ENCODE results near the gene HOXB1. TPM values are rescaled to one million over a fixed set of nuclear protein-coding genes. Genes with fewer than 3 reads are reported as not detected.

HOXB1 gene
- total RNA-seq, 1 experiment from 2014 or later: not detected

- peak; percentile 73 for DNase-seq (ENCODE audit: low spot score)
Observed at GRCh38 chr17:48555258-48556228, 24.7 kb upstream of the HOXB1 start.

DNA sequence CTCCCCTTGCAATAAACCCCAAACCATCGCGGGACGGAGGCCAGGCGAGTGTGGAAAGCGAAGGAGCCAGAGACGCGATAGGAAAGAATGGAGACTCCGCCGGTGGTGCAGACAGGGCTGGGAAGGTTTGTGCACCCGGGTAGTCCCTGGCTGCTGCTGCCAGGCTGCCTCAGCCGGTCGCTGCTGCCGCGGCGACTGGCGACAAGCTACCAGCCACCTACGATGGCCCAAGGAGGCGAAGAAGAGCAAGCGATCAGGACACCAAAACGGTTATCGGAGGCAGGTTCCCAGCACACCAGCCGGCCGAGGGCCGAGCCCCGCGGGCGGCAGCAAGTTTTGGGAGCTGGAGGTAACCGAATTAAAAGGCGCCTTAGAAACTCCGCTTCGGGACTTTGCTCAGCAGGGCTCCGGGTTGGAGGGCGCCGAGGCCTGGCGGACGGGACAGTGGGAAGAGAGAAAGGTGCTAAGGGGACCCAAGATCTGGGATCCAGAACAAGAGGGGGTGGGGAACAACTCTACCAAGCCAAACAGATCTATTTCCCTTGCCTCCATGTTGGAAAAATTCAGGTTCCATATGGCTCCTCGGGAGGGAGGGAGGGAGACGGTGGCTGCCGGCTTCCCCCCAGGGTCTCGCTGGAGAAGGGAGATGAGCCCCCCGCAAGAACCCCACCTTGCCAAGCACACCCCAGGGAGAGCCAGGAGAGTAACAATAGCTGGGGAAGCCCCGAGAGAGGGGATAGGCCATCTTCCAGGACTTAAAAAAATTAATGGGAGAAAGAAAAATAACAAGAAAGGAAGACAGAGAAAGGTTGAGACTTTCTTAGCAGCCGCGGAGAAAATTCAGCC lies 23.8 kb upstream of the HOXB1 start:
- no peak for DNase-seq (ENCODE audit: low spot score)

DNA sequence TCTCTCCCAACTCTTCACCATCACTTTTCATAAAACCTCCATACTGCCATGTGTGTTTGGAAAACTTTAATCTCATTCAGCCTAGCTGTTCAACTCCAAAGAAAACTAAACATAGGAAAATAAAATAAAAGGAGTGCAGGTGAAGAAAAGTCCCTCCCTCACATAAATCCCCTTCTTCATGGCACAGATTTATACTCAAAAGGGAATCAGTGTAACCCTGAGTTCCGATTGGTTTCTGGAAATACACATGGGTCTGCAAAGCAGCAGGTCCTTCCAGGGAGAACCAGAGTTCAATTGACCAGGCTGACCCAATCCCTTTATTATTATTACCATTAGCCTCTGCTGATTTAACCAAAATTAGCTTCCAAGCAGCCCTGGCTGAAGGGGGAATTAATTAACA lies 23.0 kb upstream of the HOXB1 start:
- no peak for DNase-seq (ENCODE audit: low spot score)

DNA sequence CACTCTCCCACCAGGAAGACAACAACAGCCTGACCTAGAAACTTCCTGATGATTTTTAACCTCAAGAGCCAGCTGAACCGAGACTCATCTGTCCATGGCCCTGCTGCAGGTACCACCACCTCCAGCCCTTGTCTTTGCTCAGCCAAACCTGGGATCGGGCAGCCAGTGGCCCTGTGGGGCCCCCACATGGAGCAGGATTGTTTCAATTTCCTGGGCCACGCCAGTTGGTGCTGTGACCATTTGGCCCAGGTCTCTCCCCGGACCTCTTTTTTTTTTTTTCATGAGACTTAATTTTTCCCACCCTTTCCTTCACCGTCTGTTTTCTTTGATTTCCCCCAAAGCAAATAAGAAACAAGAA lies 22.4 kb upstream of the HOXB1 start:
- DNase-seq (ENCODE audit: low spot score): no peak

DNA sequence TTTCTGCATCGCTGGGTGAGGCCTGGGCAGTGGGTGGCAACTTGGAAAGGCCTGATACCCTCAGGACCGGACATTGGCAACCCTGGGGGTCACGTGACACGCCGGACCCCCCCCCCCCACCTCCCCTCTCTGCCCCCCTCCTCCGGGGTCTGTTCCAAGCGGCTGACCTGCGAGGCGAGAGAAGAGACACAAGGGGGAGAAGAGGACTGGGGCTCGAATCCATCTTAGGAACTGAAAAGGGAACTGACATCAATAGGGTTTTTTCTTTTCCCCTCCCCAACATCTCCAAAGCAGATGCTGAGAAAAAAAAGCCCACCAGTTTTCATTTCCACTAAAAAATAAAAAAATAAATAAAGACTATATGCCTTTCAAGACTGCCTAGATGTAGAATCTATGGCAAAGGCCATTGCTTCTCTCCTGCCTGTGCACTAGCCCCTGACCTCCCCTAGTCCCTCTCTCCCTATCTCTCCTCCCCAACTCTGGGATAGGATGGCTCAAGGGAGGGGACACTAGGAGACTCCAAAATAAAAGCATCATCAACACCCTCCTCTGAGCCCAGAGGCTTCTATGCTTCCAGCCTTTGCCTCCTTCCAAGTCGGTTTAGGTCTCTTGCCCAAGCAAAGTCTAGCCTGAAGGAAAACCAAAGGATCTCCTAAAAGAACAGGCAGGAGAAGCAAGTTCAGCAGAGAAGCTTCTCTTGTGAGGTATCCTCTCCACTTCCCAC lies 21.8 kb upstream of the HOXB1 start:
- no peak for DNase-seq (ENCODE audit: low spot score)

- DNase-seq (ENCODE audit: low spot score): no peak
Observed at GRCh38 chr17:48551596-48552465, 21.0 kb upstream of the HOXB1 start.

DNA sequence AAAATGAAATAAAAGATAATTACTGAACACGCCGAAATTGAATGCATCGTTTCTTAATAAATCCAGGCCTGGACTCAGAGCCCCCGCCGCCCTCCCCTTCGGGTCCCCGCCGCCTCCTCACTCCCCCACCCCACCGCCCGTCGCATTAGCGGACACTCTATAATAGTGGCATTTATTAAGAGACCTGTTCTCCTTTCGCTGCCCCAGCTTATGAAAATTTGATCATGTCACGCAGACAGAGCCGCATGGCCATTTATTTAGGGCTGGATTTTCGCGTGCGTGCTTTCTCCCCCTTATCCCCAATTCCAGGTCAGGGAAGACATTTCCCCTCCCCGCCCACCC lies 20.4 kb upstream of the HOXB1 start:
- DNase-seq (ENCODE audit: low spot score): no peak

- no peak for DNase-seq (ENCODE audit: low spot score)
Observed at GRCh38 chr17:48550502-48551213, 19.8 kb upstream of the HOXB1 start.

DNA sequence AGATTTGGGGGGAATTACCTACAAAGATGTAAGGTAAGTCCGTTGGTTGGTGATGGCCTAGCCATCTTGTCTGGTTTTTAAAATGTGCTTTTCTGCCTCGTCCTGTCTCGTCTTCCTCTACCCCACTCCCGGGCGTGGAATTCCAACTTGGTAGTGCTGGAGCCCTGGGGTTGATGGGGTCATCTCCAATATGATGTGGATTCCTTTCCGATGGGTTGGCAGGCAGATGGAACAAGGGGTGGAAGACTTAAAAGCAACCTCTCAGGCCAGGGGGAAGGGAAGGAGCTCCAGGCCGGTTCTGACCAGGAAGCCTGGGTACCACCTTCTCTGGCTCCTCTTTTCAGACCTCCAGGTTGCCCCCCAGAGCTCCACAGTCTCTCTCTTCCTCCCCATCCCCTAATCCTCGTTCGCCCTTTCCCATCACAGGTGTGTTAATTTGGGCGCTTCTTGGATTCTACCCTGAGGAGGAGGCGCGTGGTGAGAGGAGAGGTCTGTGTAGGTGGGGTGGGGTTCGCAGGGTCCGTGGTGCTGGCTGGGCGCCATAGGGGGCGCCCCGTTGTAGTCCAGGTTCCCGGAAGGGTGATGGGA lies 19.2 kb upstream of the HOXB1 start:
- no peak for DNase-seq (ENCODE audit: low spot score)

GRCh38 chr17:48549281-48549630 lies 18.4 kb upstream of the HOXB1 start:
- no peak for DNase-seq (ENCODE audit: low spot score)

DNA sequence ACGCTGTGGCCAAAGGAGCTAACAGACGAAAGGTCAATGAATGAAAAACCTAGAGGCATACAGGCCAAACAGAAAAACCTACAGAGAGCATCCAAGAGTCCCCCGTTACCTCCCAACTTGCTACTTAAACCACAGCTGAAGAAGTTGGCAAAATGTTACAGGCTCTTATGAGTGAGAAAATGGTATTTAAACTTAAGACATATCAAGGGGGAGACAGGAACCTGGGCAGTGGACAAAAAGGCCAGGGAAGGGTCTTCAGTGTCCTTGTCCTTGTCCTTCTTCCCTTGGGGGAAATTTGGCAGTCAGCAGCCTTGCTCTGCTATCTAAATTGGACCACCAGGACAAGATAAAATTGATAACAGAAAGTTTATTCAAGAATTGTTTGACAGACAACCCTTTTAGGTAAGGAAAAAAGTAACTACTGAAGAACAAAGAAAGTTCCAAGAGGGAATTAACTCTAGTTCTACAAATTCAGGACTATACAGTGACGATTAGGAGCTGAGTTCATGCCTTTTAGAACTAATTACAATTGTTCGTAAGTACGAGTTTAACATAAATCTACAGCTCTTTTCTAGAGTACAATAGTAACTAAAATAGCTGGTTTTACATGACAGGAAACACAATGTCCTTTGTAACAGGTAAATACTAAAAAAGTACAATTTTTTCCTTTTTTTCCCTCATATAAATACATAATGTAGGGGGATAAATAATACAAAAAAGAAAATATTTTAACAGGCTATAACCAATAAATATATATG lies 17.9 kb upstream of the HOXB1 start:
- DNase-seq (ENCODE audit: low spot score): no peak

- DNase-seq (ENCODE audit: low spot score): no peak
Observed at GRCh38 chr17:48547808-48548522, 17.2 kb upstream of the HOXB1 start.

- no peak for DNase-seq (ENCODE audit: low spot score)
Observed at GRCh38 chr17:48546924-48547807, 16.4 kb upstream of the HOXB1 start.

DNA sequence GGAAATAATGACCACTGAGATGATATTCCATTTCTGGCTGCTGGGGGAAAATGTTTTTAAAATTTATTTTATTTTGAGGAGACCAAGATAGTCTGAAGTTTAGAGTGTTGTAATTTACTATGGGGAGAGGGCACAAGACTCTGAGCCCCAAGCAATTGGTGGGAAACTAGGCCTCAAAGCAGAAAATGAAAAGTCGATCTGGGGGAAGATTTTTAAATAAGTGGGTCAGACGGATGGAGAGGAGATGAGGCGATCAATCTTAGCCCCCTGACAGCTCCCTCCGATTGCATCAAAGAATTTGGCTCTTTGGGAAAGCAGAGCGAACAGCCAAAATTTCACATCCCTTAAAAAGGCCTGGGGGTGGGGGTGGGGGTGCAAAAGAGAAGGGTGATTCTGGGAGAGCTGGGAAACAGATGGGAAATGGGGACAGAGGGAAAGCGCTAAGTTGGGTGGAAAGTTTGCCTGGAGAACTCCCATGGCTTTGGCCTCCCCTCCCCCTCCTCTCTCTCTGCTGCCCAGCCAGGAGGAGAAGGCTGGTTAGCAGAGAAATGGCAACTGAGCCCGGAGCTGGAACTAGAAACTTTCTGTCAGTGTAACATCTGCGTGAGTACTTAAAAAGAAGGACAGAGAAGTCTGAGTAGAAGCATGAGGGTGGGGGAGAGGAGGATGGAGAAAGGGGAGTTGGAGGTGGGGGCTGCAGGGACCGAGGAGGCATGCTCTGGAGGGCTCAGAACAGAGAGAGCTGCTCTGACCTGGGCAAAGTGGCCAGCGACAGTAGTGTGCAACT lies 15.5 kb upstream of the HOXB1 start:
- DNase-seq (ENCODE audit: low spot score): no peak

DNA sequence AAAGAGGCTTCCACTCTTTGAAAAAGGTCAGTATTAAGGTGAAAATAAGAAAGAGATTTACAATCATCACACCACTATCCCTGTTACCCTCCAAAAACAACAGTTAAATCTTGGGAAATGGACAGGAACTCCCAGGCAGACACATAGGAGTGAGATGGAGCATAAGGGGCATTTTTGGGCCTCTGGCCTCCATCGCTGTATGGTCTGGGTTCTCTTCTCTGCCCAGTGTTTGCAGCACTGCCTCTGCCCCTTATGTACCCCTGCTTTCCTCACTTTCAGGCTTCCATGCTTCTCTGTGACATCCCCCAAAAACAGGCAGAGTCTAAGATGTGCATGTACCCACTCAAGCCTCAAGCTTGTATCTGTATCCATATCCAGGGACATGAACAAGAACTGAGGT lies 14.7 kb upstream of the HOXB1 start:
- no peak for DNase-seq (ENCODE audit: low spot score)

- no peak for DNase-seq (ENCODE audit: low spot score)
Observed at GRCh38 chr17:48545022-48545375, 14.2 kb upstream of the HOXB1 start, which contains the start of gene HOXB2. Gene HOXB2, minus strand, starts transcription at chr17:48545109. Its CDS starts 198 bp downstream, at chr17:48544911.

Measured in HT-29 (cell line).